CD4-positive, alpha-beta T cell (primary cell): Measurements from ENCODE around the gene SAMD9L. TPM values are rescaled to one million over a fixed set of nuclear protein-coding genes. Genes with fewer than 3 reads are reported as not detected.

Experiments
- ATAC-seq: fragments of 200-7000 bp; cut with Tn5 transposase; one replicate; pipeline ENCODE4 v1.10.0; 2022; ENCODE audit warnings: mild to moderate bottlenecking; ENCODE audit not compliant: poor library complexity
- CTCF ChIA-PET: fragments of 350-600 bp; sonication (Branson Sonifier 250); formaldehyde crosslinking; loops from one replicate; lab custom pipeline; 2021; ENCODE audit warnings: antibody characterized with exemption, inconsistent platforms; lab: Charles Lee
- POLR2A ChIA-PET: fragments of 350-600 bp; sonication (Branson Sonifier 250); formaldehyde crosslinking; loops from one replicate; lab custom pipeline; 2021; ENCODE audit warnings: antibody characterized with exemption, inconsistent platforms; lab: Charles Lee
- DNase-seq, 14 experiments: peaks; one replicate each; pipeline ENCODE4 v3.0.0-alpha.2; 2013 to 2020; ENCODE audit warnings: mixed read lengths in 2 of 14
- H3K27ac ChIP-seq, 2 donors: one replicate each; pipeline versions ENCODE4 v1.5.1 to v1.7.0; 2013; ENCODE audit warnings: low read length in 2 of 2, low read depth in 1 of 2, mild to moderate bottlenecking in 1 of 2
- H3K27me3 ChIP-seq, 2 experiments: 1 replicate in 1 of 2; 2 replicates in 1 of 2; pipeline versions ENCODE4 v1.6.1 to v1.7.0; 2013; ENCODE audit warnings: low read length in 2 of 2, control low read depth in 1 of 2, mild to moderate bottlenecking in 1 of 2, moderate library complexity in 1 of 2; ENCODE audit not compliant: insufficient read depth in 2 of 2, control insufficient read depth in 1 of 2
- H3K36me3 ChIP-seq: one replicate; pipeline ENCODE4 v1.6.1; 2013; ENCODE audit warnings: low read length, control low read depth; ENCODE audit not compliant: insufficient read depth
- H3K4me1 ChIP-seq: one replicate; pipeline ENCODE4 v1.6.1; 2013; ENCODE audit warnings: low read length, control low read depth; ENCODE audit not compliant: insufficient read depth
- H3K4me3 ChIP-seq: one replicate; pipeline ENCODE4 v1.5.1; 2013; ENCODE audit warnings: mild to moderate bottlenecking, low read length, moderate library complexity
- H3K9me3 ChIP-seq, 2 experiments: 1 replicate in 1 of 2; 2 replicates in 1 of 2; pipeline versions ENCODE4 v1.6.1 to v1.7.0; 2013; ENCODE audit warnings: low read length in 2 of 2, mild to moderate bottlenecking in 2 of 2, control low read depth in 1 of 2, moderate library complexity in 1 of 2; ENCODE audit not compliant: control insufficient read depth in 1 of 2, insufficient read depth in 1 of 2
- H3K27ac Mint-ChIP-seq: one replicate; pipeline ENCODE4 v1.8.0; 2020; ENCODE audit warnings: mixed read lengths
- H3K27me3 Mint-ChIP-seq: one replicate; pipeline ENCODE4 v1.8.0; 2021; ENCODE audit warnings: mixed read lengths
- H3K36me3 Mint-ChIP-seq: one replicate; pipeline ENCODE4 v1.8.0; 2021; ENCODE audit warnings: low read depth, mixed read lengths
- H3K4me1 Mint-ChIP-seq: one replicate; pipeline ENCODE4 v1.8.0; 2021; ENCODE audit warnings: low read depth, mixed read lengths
- H3K4me3 Mint-ChIP-seq: one replicate; pipeline ENCODE4 v1.8.0; 2020; ENCODE audit warnings: mild to moderate bottlenecking, mixed read lengths
- H3K9me3 Mint-ChIP-seq: one replicate; pipeline ENCODE4 v1.8.0; 2020; ENCODE audit warnings: mixed read lengths
- intact Hi-C, 2 experiments: fragments of 100-400 bp; cut with DNase I in 1 of 2; cut with micrococcal nuclease in 1 of 2; formaldehyde crosslinking; loops; one replicate each; pipeline versions ENCODE4 v1.15.1 to v1.9.0; 2023 to 2025; cut with DNase I, micrococcal nuclease
- total RNA-seq, 174 experiments: library from RNA in 2 of 174; stranded (reverse) in 2 of 174; gene quantifications; one replicate each; pipeline ENCODE4 v1.2.3 and lab custom pipeline; 2021 to 2026
- TF ChIP-seq, protein P1 (sequence below): fragments of 200-600 bp; IDR thresholded peaks from one replicate; pipeline ENCODE4 v1.8.0; 2022; ENCODE audit warnings: antibody characterized with exemption, mild to moderate bottlenecking

SAMD9L gene
- total RNA-seq, 2 experiments from 2014 or later: 7.9 to 8.5 TPM

DNA sequence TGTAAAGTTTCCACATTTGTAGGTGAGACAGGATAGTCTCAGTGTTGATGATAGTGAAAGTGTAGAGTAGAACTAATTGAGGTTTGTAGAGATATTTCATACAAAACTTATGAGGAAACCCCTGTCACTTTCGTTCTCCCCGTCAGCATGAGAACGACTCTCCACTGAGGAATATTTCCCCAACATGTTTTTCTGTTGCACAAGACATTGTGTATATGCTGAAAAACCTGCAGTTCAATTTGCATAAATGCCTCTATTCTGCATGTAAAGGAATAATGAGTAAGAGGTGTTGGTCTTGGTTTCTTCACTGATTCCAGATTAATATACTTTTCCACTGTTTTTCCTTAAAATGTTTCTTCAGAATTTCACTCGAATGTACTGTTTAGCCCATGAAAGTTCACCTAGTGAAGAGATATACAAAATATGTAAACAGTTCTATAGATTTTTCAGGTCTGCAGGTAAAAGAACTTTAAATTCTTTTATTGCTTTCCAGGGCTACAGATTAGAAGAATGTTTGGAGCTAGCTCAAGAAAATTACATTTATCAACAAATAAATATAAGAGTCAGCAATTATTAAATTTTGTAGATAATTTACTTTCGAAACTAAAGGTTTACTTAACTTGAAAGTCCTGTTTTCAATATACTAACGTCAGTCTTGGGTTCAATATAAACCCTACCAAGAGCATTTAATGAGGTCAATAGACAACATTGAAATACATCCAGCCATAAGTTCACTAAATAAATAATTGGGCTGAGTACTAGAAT is 40.9 kb upstream of the SAMD9L start:
- H3K36me3 ChIP-seq: no peaks in the 10 kb centered on the region
- ATAC-seq (no peak), DNase-seq (no peak)
- ChIA-PET CTCF (no interaction called here), POLR2A (no interaction called here)
- no peak overlapping the region for H3K27ac Mint-ChIP-seq
- peaks cover 61% of the 10 kb centered on the region for H3K27me3 Mint-ChIP-seq
- no peaks in the 10 kb centered on the region for H3K4me1 Mint-ChIP-seq
- H3K27me3 ChIP-seq: peaks cover 12 to 20% of the 10 kb centered on the region in 2 experiments
- H3K9me3 ChIP-seq: no peaks in the 10 kb centered on the region
- TF ChIP-seq, protein P1, sequence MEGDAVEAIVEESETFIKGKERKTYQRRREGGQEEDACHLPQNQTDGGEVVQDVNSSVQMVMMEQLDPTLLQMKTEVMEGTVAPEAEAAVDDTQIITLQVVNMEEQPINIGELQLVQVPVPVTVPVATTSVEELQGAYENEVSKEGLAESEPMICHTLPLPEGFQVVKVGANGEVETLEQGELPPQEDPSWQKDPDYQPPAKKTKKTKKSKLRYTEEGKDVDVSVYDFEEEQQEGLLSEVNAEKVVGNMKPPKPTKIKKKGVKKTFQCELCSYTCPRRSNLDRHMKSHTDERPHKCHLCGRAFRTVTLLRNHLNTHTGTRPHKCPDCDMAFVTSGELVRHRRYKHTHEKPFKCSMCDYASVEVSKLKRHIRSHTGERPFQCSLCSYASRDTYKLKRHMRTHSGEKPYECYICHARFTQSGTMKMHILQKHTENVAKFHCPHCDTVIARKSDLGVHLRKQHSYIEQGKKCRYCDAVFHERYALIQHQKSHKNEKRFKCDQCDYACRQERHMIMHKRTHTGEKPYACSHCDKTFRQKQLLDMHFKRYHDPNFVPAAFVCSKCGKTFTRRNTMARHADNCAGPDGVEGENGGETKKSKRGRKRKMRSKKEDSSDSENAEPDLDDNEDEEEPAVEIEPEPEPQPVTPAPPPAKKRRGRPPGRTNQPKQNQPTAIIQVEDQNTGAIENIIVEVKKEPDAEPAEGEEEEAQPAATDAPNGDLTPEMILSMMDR: no peak
- H3K4me1 ChIP-seq: no peaks in the 10 kb centered on the region
- H3K4me3 Mint-ChIP-seq: no peak overlapping the region
- no peak overlapping the region for H3K4me3 ChIP-seq
- no peaks in the 10 kb centered on the region for H3K9me3 Mint-ChIP-seq
- intact Hi-C loops: no loop called here
- H3K27ac ChIP-seq: no peak overlapping the region
- H3K36me3 Mint-ChIP-seq: no peaks in the 10 kb centered on the region

DNA sequence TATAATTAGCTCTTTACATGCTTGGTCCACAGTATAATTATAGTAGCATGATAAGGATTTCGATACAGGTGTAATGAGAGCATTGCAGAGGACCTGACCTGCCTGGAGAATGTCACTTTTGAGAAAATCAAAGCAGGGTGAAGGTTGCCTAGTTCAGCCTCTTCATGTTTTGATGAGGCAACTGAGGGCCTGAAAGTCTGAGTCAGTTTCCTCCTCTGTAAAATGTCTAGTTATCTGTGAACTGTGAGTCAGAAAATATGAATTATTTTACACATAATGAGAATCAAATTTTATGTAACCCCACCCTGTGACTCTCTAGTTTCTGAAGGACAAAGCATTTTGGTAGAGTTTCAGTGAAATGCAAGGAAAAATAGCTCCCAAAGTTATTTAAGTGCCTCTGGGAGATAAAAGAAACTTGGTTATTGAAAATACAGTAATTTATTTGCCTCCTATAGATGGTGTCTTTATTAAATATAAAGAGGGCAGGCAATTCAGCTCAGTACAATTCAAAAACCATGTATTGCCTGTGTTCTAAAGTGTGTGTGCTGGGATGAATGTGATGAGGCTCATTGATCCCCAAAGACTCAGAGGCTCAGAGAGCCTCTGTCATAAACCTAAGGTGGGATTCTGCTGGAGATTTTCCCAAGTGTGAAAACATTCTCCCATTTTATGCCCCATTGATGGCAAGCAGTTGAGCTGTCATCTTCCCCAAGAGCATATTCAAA is 37.3 kb upstream of the SAMD9L start:
- DNase-seq (no peak), ATAC-seq (no peak)
- H3K9me3 ChIP-seq: no peaks in the 10 kb centered on the region
- H3K4me3 Mint-ChIP-seq: no peak overlapping the region
- CTCF ChIA-PET: interaction anchor here (0.6 to 1.8 kb wide), 2 partner anchors 9 to 522 kb away, joined by 3 read pairs; no protein-coding TSS in a partner anchor
- POLR2A ChIA-PET: no interaction called here
- H3K27me3 ChIP-seq: peaks cover 3 to 4% of the 10 kb centered on the region in 2 experiments
- H3K36me3 ChIP-seq: no peaks in the 10 kb centered on the region
- intact Hi-C loops: no loop called here
- no peaks in the 10 kb centered on the region for H3K36me3 Mint-ChIP-seq
- no peak overlapping the region for H3K27ac ChIP-seq
- no peak overlapping the region for H3K4me3 ChIP-seq
- TF ChIP-seq, protein P1: no peak
- H3K4me1 Mint-ChIP-seq: no peaks in the 10 kb centered on the region
- H3K9me3 Mint-ChIP-seq: no peaks in the 10 kb centered on the region
- no peak overlapping the region for H3K27ac Mint-ChIP-seq
- peaks cover 40% of the 10 kb centered on the region for H3K27me3 Mint-ChIP-seq
- no peaks in the 10 kb centered on the region for H3K4me1 ChIP-seq

DNA sequence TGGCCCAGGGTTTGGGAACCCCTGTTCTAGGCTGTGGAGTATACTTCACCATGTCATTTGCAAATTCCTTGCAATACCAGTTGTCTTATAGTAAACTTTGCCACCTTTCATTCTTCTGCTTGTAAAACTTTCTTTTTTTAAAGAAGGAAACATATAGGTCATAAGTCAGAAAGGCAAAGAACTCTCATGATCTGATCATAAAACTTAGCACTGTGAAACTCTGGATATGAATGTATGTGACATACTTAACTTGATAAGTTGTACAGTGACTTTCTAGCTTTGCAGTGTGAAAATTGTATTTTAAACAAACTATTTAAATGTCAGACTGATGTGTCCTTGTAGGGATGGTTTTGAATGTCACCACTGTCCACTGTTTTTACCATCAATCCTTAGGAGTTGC is 31.0 kb upstream of the SAMD9L start:
- no peaks in the 10 kb centered on the region for H3K4me1 Mint-ChIP-seq
- H3K4me1 ChIP-seq: no peaks in the 10 kb centered on the region
- no peaks in the 10 kb centered on the region for H3K9me3 Mint-ChIP-seq
- intact Hi-C loops: loop anchor here (5.0 to 10.0 kb wide), 2 partner anchors 908 to 1256 kb away; no protein-coding TSS in a partner anchor
- POLR2A ChIA-PET: no interaction called here
- H3K27me3 ChIP-seq: no peaks in the 10 kb centered on the region
- ATAC-seq (no peak), DNase-seq (no peak)
- no peak overlapping the region for H3K27ac Mint-ChIP-seq
- no peak overlapping the region for H3K4me3 ChIP-seq
- no peak overlapping the region for H3K4me3 Mint-ChIP-seq
- CTCF ChIA-PET: no interaction called here
- H3K27ac ChIP-seq: no peak overlapping the region
- no peaks in the 10 kb centered on the region for H3K9me3 ChIP-seq
- TF ChIP-seq, protein P1: no peak
- no peaks in the 10 kb centered on the region for H3K36me3 ChIP-seq
- peaks cover 28% of the 10 kb centered on the region for H3K27me3 Mint-ChIP-seq
- H3K36me3 Mint-ChIP-seq: no peaks in the 10 kb centered on the region
